HEK293 (cell line): ENCODE measurements around the gene PSEN2.
"Not testable (repeated sequence)": the region's sequence is repeated elsewhere in the genome, so short reads cannot be mapped to it uniquely, and the experiment has no call there.

Source experiments
- CTCF ChIA-PET: fragments of 350-600 bp; formaldehyde crosslinking; extraction: SDS; loops from one replicate; lab custom pipeline; 2021; ENCODE audit warnings: antibody characterized with exemption; lab: Yijun Ruan, JAX
- POLR2A ChIA-PET: fragments of 300-600 bp; formaldehyde crosslinking; extraction: SDS; loops from one replicate; lab custom pipeline; 2020; ENCODE audit warnings: antibody characterized with exemption, inconsistent platforms; lab: Yijun Ruan, JAX
- H3K27ac ChIP-seq: fragments of 200-500 bp; sonication (Bioruptor generic); 2 replicates; pipeline ENCODE4 v1.5.1; 2014; ENCODE audit warnings: low read depth, low read length, control low read depth, inconsistent platforms; ENCODE audit errors: extremely low read depth
- H3K36me3 ChIP-seq, 2 experiments: fragments of 200-500 bp in 1 of 2; sonication (Bioruptor generic) in 1 of 2; 1 replicate in 1 of 2; 2 replicates in 1 of 2; pipeline ENCODE4 v1.5.1; 2014 to 2017; ENCODE audit warnings: inconsistent platforms in 2 of 2, low read length in 2 of 2; ENCODE audit not compliant: control insufficient read depth in 2 of 2, insufficient read depth in 1 of 2
- H3K4me1 ChIP-seq: fragments of 200-500 bp; sonication (Bioruptor generic); 2 replicates; pipeline ENCODE4 v1.5.1; 2014; ENCODE audit warnings: mild to moderate bottlenecking, low read length, inconsistent platforms; ENCODE audit not compliant: control insufficient read depth, insufficient read depth
- H3K4me3 ChIP-seq: 2 replicates; pipeline ENCODE4 v1.5.1; 2011; ENCODE audit warnings: low read depth, mild to moderate bottlenecking, control low read depth, low read length, moderate library complexity
- H3K9me3 ChIP-seq: fragments of 200-500 bp; sonication (Bioruptor generic); 2 replicates; pipeline ENCODE4 v1.5.1; 2014; ENCODE audit warnings: low read depth, low read length, inconsistent platforms; ENCODE audit not compliant: control insufficient read depth, insufficient read depth
- BCL11B ChIP-seq: fragments of 450-650 bp; formaldehyde crosslinking; IDR thresholded peaks from 2 replicates; pipeline ENCODE4 v1.5.1; 2016; ENCODE audit warnings: low read depth, missing biosample characterization, missing genetic modification characterization
- EGR2 ChIP-seq: fragments of 450-650 bp; formaldehyde crosslinking; IDR thresholded peaks from 2 replicates; pipeline ENCODE4 v1.5.1; 2016; ENCODE audit warnings: low read depth, missing biosample characterization, missing genetic modification characterization
- GFI1B ChIP-seq: fragments of 450-650 bp; formaldehyde crosslinking; IDR thresholded peaks from 2 replicates; pipeline ENCODE4 v1.5.1; 2016; ENCODE audit warnings: missing biosample characterization, missing genetic modification characterization
- KLF1 ChIP-seq: fragments of 450-650 bp; formaldehyde crosslinking; IDR thresholded peaks from 2 replicates; pipeline ENCODE4 v1.5.1; 2016; ENCODE audit warnings: missing biosample characterization, missing genetic modification characterization
- KLF10 ChIP-seq: fragments of 450-650 bp; IDR thresholded peaks from 2 replicates; pipeline ENCODE4 v1.5.1; 2018; ENCODE audit warnings: missing biosample characterization, mild to moderate bottlenecking, missing genetic modification characterization
- OSR2 ChIP-seq: fragments of 450-650 bp; formaldehyde crosslinking; IDR thresholded peaks from 2 replicates; pipeline ENCODE4 v1.5.1; 2016; ENCODE audit warnings: missing biosample characterization, missing genetic modification characterization
- PRDM6 ChIP-seq: fragments of 450-650 bp; formaldehyde crosslinking; IDR thresholded peaks from 2 replicates; pipeline ENCODE4 v1.5.1; 2017; ENCODE audit warnings: missing biosample characterization, missing genetic modification characterization
- YY1 ChIP-seq: fragments of 450-650 bp; formaldehyde crosslinking; IDR thresholded peaks from 2 replicates; pipeline ENCODE4 v1.5.1; 2018; ENCODE audit warnings: missing biosample characterization, missing genetic modification characterization
- YY2 ChIP-seq: fragments of 450-650 bp; formaldehyde crosslinking; IDR thresholded peaks from 2 replicates; pipeline ENCODE4 v1.5.1; 2016; ENCODE audit warnings: missing biosample characterization, missing genetic modification characterization
- ZBTB17 ChIP-seq: fragments of 450-650 bp; formaldehyde crosslinking; IDR thresholded peaks from 2 replicates; pipeline ENCODE4 v1.5.1; 2016; ENCODE audit warnings: missing biosample characterization, missing genetic modification characterization
- ZBTB8A ChIP-seq: fragments of 450-650 bp; formaldehyde crosslinking; IDR thresholded peaks from 2 replicates; pipeline ENCODE4 v1.5.1; 2016; ENCODE audit warnings: missing biosample characterization, missing genetic modification characterization
- ZNF169 ChIP-seq: fragments of 450-650 bp; formaldehyde crosslinking; IDR thresholded peaks from 2 replicates; pipeline ENCODE4 v1.5.1; 2016; ENCODE audit warnings: missing biosample characterization, missing genetic modification characterization
- ZNF174 ChIP-seq: fragments of 450-650 bp; formaldehyde crosslinking; IDR thresholded peaks from 2 replicates; pipeline ENCODE4 v1.5.0; 2017; ENCODE audit warnings: missing biosample characterization, mild to moderate bottlenecking, missing genetic modification characterization
- ZNF211 ChIP-seq: fragments of 450-650 bp; formaldehyde crosslinking; IDR thresholded peaks from 2 replicates; pipeline ENCODE4 v1.5.1; 2016; ENCODE audit warnings: low read depth, missing biosample characterization, missing genetic modification characterization
- ZNF221 ChIP-seq: fragments of 450-650 bp; formaldehyde crosslinking; IDR thresholded peaks from 2 replicates; pipeline ENCODE4 v1.5.1; 2017; ENCODE audit warnings: missing biosample characterization, missing genetic modification characterization, borderline replicate concordance
- ZNF292 ChIP-seq: fragments of 450-650 bp; formaldehyde crosslinking; IDR thresholded peaks from 2 replicates; pipeline ENCODE4 v1.5.1; 2016; ENCODE audit warnings: low read depth, missing biosample characterization, missing genetic modification characterization, borderline replicate concordance
- ZNF366 ChIP-seq: fragments of 450-650 bp; formaldehyde crosslinking; conservative IDR thresholded peaks from 2 replicates; pipeline ENCODE4 v1.5.1; 2016; ENCODE audit warnings: missing biosample characterization, missing genetic modification characterization
- ZNF391 ChIP-seq: fragments of 450-650 bp; formaldehyde crosslinking; IDR thresholded peaks from 2 replicates; pipeline ENCODE4 v1.5.1; 2016; ENCODE audit warnings: low read depth, missing biosample characterization, missing genetic modification characterization, borderline replicate concordance
- ZNF596 ChIP-seq: fragments of 450-650 bp; IDR thresholded peaks from 2 replicates; pipeline ENCODE4 v1.5.0; 2018; ENCODE audit warnings: missing biosample characterization, mild to moderate bottlenecking, missing genetic modification characterization, moderate library complexity
- ZNF621 ChIP-seq: fragments of 450-650 bp; formaldehyde crosslinking; IDR thresholded peaks from 2 replicates; pipeline ENCODE4 v1.5.1; 2017; ENCODE audit warnings: missing biosample characterization, missing genetic modification characterization
- TF ChIP-seq, protein P1 (sequence below): fragments of 450-650 bp; formaldehyde crosslinking; IDR thresholded peaks from 2 replicates; pipeline ENCODE4 v1.5.1; 2016; ENCODE audit warnings: missing biosample characterization, missing genetic modification characterization
- TF ChIP-seq, protein P2 (sequence below): fragments of 450-650 bp; formaldehyde crosslinking; IDR thresholded peaks from 2 replicates; pipeline ENCODE4 v1.5.1; 2016; ENCODE audit warnings: missing biosample characterization, missing genetic modification characterization

PSEN2 gene

GRCh38 chr1:226832613-226833012 is 37.8 kb upstream of the PSEN2 start (continued):
- TF ChIP-seq, protein P1, sequence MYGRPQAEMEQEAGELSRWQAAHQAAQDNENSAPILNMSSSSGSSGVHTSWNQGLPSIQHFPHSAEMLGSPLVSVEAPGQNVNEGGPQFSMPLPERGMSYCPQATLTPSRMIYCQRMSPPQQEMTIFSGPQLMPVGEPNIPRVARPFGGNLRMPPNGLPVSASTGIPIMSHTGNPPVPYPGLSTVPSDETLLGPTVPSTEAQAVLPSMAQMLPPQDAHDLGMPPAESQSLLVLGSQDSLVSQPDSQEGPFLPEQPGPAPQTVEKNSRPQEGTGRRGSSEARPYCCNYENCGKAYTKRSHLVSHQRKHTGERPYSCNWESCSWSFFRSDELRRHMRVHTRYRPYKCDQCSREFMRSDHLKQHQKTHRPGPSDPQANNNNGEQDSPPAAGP (tag by site-specific recombination) = no peak
- TF ChIP-seq GFI1B (tag by site-specific recombination) = no peak
- TF ChIP-seq ZNF596 = no peak
- no peak for TF ChIP-seq KLF1
- TF ChIP-seq PRDM6 = no peak
- no peak for TF ChIP-seq KLF10 (tag by site-specific recombination)
- TF ChIP-seq, all 188 proteins: peak for 0

DNA sequence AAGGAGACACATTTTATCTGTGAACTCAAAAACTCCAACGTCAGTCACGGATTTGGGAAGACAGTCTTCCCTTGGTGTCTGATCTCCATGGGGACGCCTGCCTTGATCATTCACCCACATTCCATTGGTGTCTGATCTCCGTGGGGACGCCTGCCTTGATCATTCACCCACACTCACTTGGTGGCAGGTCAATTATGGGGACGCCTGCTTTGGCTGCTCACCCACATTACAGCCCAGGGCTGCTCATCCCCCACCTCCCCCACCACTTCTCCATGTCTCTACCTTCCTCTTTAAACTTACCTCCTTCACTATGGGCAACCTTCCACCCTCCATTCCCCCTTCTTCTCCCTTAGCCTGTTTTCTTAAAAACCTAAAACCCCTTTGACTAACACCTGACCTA is 36.2 kb upstream of the PSEN2 start:
- H3K36me3 ChIP-seq, H3K27ac ChIP-seq, H3K9me3 ChIP-seq, POLR2A ChIA-PET, H3K4me1 ChIP-seq, H3K4me3 ChIP-seq: not testable (repeated sequence)
- peak; percentile 58 for TF ChIP-seq EGR2 (tag by site-specific recombination)
- CTCF ChIA-PET = interaction anchor here (0.7 to 1.0 kb wide), 2 partner anchors 221 to 315 kb away, joined by 3 read pairs; no protein-coding TSS in a partner anchor

DNA sequence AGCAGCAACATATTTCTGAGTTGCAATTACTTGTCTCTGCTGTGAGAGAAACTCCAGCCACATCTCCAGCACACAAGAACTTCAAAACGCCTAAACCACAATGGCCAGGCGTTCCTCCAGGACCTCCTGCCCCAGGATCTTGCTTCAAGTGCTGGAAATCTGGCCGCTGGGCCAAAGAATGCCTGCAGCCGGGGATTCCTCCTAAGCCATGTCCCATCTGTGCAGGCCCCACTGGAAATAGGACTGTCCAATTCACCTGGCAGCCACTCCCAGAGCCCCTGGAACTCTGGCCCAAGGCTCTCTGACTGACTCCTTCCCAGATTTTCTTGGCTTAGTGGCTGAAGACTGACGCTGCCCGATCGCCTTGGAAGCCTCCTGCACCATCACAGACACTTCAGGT is 35.0 kb upstream of the PSEN2 start:
- H3K4me3 ChIP-seq, H3K4me1 ChIP-seq, H3K9me3 ChIP-seq, POLR2A ChIA-PET, CTCF ChIA-PET, H3K36me3 ChIP-seq, H3K27ac ChIP-seq: not testable (repeated sequence)

DNA sequence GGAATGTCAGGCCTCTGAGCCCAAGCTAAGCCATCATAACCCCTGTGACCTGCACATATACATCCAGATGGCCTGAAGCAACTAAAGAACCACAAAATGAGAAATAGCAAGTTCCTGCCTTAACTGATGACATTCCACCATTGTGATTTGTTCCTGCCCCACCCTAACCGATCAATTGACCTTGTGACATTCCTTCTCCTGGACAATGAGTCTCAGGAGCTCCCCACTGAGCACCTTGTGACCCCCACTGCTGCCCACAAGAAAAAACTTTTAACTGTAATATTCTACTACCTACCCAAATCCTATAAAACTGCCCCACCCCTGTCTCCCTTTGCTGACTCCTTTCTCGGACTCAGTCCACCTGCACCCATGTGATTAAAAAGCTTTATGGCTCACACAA is 32.5 kb upstream of the PSEN2 start:
- H3K4me1 ChIP-seq, H3K9me3 ChIP-seq, H3K27ac ChIP-seq, POLR2A ChIA-PET, H3K4me3 ChIP-seq, H3K36me3 ChIP-seq: not testable (repeated sequence)
- CTCF ChIA-PET = interaction anchor here (0.6 to 1.1 kb wide), 3 partner anchors 204 to 641 kb away, joined by 3 read pairs; no protein-coding TSS in a partner anchor

- Histone ChIP-seq H3K4me3 (no peak overlapping the region), H3K36me3 (no peaks in the 10 kb centered on the region), H3K27ac (no peak overlapping the region), H3K4me1 (no peaks in the 10 kb centered on the region), H3K9me3 (no peaks in the 10 kb centered on the region)
- ChIA-PET POLR2A (no interaction called here), CTCF (interaction anchor here (0.6 to 1.1 kb wide), 3 partner anchors 205 to 641 kb away, joined by 3 read pairs; no protein-coding TSS in a partner anchor)
- TF ChIP-seq YY2 (tag by site-specific recombination) (no peak), ZNF211 (tag by site-specific recombination) (no peak), BCL11B (tag by site-specific recombination) (no peak), EGR2 (tag by site-specific recombination) (no peak), ZNF221 (tag by site-specific recombination) (no peak), YY1 (tag by site-specific recombination) (no peak), ZBTB8A (tag by site-specific recombination) (no peak), ZNF292 (tag by site-specific recombination) (no peak), ZNF169 (tag by site-specific recombination) (no peak), ZNF391 (tag by site-specific recombination) (no peak), ZBTB17 (tag by site-specific recombination) (no peak), ZNF366 (tag by site-specific recombination) (no peak), ZNF174 (tag by site-specific recombination) (no peak), ZNF621 (tag by site-specific recombination) (no peak), OSR2 (no peak)
- TF ChIP-seq, protein P2, sequence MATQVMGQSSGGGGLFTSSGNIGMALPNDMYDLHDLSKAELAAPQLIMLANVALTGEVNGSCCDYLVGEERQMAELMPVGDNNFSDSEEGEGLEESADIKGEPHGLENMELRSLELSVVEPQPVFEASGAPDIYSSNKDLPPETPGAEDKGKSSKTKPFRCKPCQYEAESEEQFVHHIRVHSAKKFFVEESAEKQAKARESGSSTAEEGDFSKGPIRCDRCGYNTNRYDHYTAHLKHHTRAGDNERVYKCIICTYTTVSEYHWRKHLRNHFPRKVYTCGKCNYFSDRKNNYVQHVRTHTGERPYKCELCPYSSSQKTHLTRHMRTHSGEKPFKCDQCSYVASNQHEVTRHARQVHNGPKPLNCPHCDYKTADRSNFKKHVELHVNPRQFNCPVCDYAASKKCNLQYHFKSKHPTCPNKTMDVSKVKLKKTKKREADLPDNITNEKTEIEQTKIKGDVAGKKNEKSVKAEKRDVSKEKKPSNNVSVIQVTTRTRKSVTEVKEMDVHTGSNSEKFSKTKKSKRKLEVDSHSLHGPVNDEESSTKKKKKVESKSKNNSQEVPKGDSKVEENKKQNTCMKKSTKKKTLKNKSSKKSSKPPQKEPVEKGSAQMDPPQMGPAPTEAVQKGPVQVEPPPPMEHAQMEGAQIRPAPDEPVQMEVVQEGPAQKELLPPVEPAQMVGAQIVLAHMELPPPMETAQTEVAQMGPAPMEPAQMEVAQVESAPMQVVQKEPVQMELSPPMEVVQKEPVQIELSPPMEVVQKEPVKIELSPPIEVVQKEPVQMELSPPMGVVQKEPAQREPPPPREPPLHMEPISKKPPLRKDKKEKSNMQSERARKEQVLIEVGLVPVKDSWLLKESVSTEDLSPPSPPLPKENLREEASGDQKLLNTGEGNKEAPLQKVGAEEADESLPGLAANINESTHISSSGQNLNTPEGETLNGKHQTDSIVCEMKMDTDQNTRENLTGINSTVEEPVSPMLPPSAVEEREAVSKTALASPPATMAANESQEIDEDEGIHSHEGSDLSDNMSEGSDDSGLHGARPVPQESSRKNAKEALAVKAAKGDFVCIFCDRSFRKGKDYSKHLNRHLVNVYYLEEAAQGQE (tag by site-specific recombination) = no peak
Measured at GRCh38 chr1:226838456-226838855, 32.0 kb upstream of the PSEN2 start.
